ENCODE measurements around the gene MAP3K20.

DNA sequence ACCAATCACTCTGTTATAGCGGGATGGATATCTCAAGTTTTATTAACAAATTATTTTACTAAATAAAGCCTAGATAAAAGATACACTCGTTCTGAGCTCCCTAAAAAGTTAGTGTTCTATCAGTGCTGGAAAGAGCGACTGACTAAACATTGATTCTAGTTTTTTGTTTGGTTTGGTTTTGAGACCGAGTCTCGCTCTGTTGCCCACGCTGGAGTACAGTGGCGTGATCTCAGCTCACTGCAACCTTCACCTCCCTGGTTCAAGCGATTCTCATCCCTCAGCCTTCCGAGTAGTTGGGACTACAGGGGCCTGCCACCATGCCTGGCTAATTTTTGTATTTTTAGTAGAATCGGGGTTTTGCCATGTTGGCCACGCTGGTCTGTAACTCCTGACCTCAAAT, 205.2 kb downstream of the MAP3K20 start:
- TF ChIP-seq CTCF (IDR thresholded peaks at IDR 0.05) (no peak), POLR2A (IDR thresholded peaks at IDR 0.05) (no peak)

All from transverse colon (tissue), 3 donors.